Aorta (tissue), 5 donors: ENCODE measurements around the gene PRRT1. TPM values are rescaled to one million over a fixed set of nuclear protein-coding genes. Genes with fewer than 3 reads are reported as not detected.
A peak's percentile ranks its signal among the peaks of the same experiment; 100 is the strongest.
"Not testable (repeated sequence)": the region's sequence is repeated elsewhere in the genome, so short reads cannot be mapped to it uniquely, and the experiment has no call there.

Source experiments
- ATAC-seq: fragments of 200-7000 bp; cut with Tn5 transposase; one replicate; pipeline ENCODE4 v1.9.1; 2022; ENCODE audit warnings: moderate library complexity; ENCODE audit not compliant: low FRiP score
- DNase-seq, 2 donors: peaks; one replicate each; pipeline ENCODE4 v3.0.0-alpha.2; 2020
- H3K27ac ChIP-seq, 2 donors: one replicate each; pipeline ENCODE4 v1.5.1; 2013; ENCODE audit warnings: low read length in 2 of 2, mild to moderate bottlenecking in 2 of 2, moderate library complexity in 2 of 2, control low read depth in 1 of 2, inconsistent platforms in 1 of 2, low read depth in 1 of 2
- H3K27me3 ChIP-seq, 2 donors: one replicate each; pipeline ENCODE4 v1.6.1; 2013; ENCODE audit warnings: control low read depth in 1 of 2, low read length in 1 of 2, mild to moderate bottlenecking in 1 of 2, moderate library complexity in 1 of 2; ENCODE audit not compliant: insufficient read depth in 2 of 2, control insufficient read depth in 1 of 2
- H3K36me3 ChIP-seq, 2 donors: one replicate each; pipeline ENCODE4 v1.6.1; 2013; ENCODE audit warnings: control low read depth in 1 of 2, low read length in 1 of 2, mild to moderate bottlenecking in 1 of 2; ENCODE audit not compliant: insufficient read depth in 2 of 2, control insufficient read depth in 1 of 2
- H3K4me1 ChIP-seq, 2 donors: one replicate each; pipeline ENCODE4 v1.6.1; 2013; ENCODE audit warnings: low read length in 2 of 2, control low read depth in 1 of 2, mild to moderate bottlenecking in 1 of 2, moderate library complexity in 1 of 2; ENCODE audit not compliant: insufficient read depth in 2 of 2, control insufficient read depth in 1 of 2
- H3K4me3 ChIP-seq, 2 donors: one replicate each; pipeline ENCODE4 v1.5.1; 2013; ENCODE audit warnings: low read length in 2 of 2, control low read depth in 1 of 2, mild to moderate bottlenecking in 1 of 2
- H3K9me3 ChIP-seq: one replicate; pipeline ENCODE4 v1.6.1; 2013; ENCODE audit warnings: mild to moderate bottlenecking, low read length; ENCODE audit not compliant: control insufficient read depth
- WGBS, 2 donors: extraction: QIAGEN DNeasy Blood & Tissue Kit; methylation state at CpG; one replicate each; pipeline ENCODE4 v1.1.7; 2013; 5-methylcytosine and 5-hydroxymethylcytosine counted together
- intact Hi-C, 2 donors: fragments of 100-400 bp; cut with DNase I; formaldehyde crosslinking; loops; one replicate each; pipeline versions ENCODE4 v1.14.2 to v1.15.0; 2022
- polyA plus RNA-seq, 2 donors: library from polyadenylated mRNA; stranded (reverse); fragments of 200-250 nt; gene quantifications; one replicate each; pipeline ENCODE4 v1.2.3, GENCODE V29; 2013
- total RNA-seq, 2 donors: library from RNA; stranded (reverse); fragmentation: NEBNext Ultra II Directional; extraction: Animal tissue kit (Norgen Biotek cat#: 25700); gene quantifications; one replicate each; pipeline ENCODE4 v1.2.1, GENCODE V29; 2021
- donor health status: healthy with polysubstance abuse.
- donor health status: Bipolar disorder and iron deficiency.
- donor health status: DM: no; HTN: no; CAD: no.
- donor health status: DM: no; HTN: no; CAD: no.
- donor health status: DM: yes; HTN: yes; CAD: no.

Gene PRRT1
- total and polyA plus RNA-seq, 4 donors, result 3.6 to 12.5 (median 5.8) TPM

GRCh38 chr6:32194825-32195651 lies 43.3 kb upstream of the PRRT1 start:
- intact Hi-C loops, result loop anchor here (5.0 to 10.0 kb wide), 3 partner anchors 777 to 1010 kb away; partner anchors contain the start of genes HSD17B8 (in 1 of the 2), RING1 (in 1 of the 2), RXRB (in 1 of the 2) and SLC39A7 (in 1 of the 2)
- DNase-seq, result no peak
- no peaks in the 10 kb centered on the region for H3K4me1 ChIP-seq
- peak overlapping the region; percentile 65 to 89 for H3K27ac ChIP-seq
- H3K4me3 ChIP-seq, result no peak overlapping the region
- no peak for ATAC-seq
- H3K27me3 ChIP-seq, result no peaks in the 10 kb centered on the region
- 15 to 16% methylated on average over 15 of the region's 15 CpGs for WGBS, 2 donors
- H3K9me3 ChIP-seq, result no peaks in the 10 kb centered on the region
- H3K36me3 ChIP-seq, result no peaks in the 10 kb centered on the region

DNA sequence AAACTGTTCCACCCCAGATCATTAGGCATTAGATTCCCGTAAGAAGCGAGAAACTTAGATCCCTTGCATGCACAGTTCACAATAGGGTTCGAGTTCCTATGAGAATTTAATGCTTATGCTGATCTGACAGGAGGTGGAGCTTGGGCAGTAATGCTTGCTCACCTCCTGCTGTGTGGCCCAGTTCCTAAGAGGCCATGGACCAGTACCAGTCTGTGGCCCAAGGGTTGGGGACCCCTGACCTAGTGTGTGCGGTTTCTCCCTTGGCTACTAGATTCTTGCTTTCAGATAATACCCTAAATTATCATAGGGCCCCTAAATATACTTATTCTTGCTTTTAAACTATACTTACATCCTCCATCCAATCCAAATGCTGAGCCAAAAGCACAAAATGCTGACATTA lies 42.6 kb upstream of the PRRT1 start:
- WGBS, 2 donors, result 88 to 91% methylated on average over 4 of the region's 4 CpGs

DNA sequence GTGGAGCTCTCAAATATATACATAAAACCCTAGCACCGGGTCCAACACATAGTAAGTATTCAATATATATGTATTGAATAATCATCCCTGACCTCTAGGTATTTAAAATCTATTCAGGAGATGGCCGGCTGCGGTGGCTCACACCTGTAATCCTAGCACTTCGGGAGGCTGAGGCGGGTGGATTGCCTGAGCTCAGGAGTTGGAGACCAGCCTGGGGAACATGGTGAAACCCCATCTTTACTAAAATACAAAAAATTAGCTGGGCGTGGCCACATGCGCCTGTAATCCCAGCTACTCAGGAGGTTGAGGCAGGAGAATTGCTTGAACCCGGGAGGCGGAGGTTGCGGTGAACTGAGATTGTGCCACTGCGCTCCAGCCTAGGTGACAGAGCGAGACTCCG lies 41.4 kb upstream of the PRRT1 start:
- not testable (repeated sequence) for H3K4me1 ChIP-seq, ATAC-seq, H3K36me3 ChIP-seq, H3K27ac ChIP-seq, H3K9me3 ChIP-seq, DNase-seq, H3K27me3 ChIP-seq, H3K4me3 ChIP-seq
- intact Hi-C loops, result loop anchor here (10.0 kb wide), 2 partner anchors 782 to 1012 kb away; partner anchors contain the start of genes HSD17B8 (in 1 of the 2), RING1 (in 1 of the 2), RXRB (in 1 of the 2) and SLC39A7 (in 1 of the 2)
- 83 to 85% methylated on average over 13 of the region's 13 CpGs for WGBS, 2 donors

More for the DNA sequence above, 42.6 kb upstream of the PRRT1 start:
- intact Hi-C loops, result loop anchor here (10.0 kb wide), 2 partner anchors 780 to 1010 kb away; partner anchors contain the start of genes HSD17B8 (in 1 of the 2), RING1 (in 1 of the 2), RXRB (in 1 of the 2) and SLC39A7 (in 1 of the 2)
- no peak for ATAC-seq
- no peak overlapping the region for H3K4me3 ChIP-seq
- no peak overlapping the region for H3K27ac ChIP-seq
- H3K27me3 ChIP-seq, result no peaks in the 10 kb centered on the region
- no peak for DNase-seq
- H3K36me3 ChIP-seq, result no peaks in the 10 kb centered on the region
- H3K9me3 ChIP-seq, result no peaks in the 10 kb centered on the region
- H3K4me1 ChIP-seq, result no peaks in the 10 kb centered on the region

GRCh38 chr6:32192608-32193039 lies 40.9 kb upstream of the PRRT1 start, which contains the start of gene GPSM3:
GPSM3 (minus strand) TSS chr6:32192643; CDS start chr6:32192513, 130 bp downstream.
- Histone ChIP-seq H3K4me1 (no peaks in the 10 kb centered on the region), H3K4me3 (no peak within 1 kb of the TSS), H3K9me3 (no peaks in the 10 kb centered on the region), H3K36me3 (no peaks in the 10 kb centered on the region), H3K27ac (no peak within 1 kb of the TSS), H3K27me3 (no peaks in the 10 kb centered on the region)
- ATAC-seq (no peak), DNase-seq (peak in 1 of 2 donors; percentile 79)
- whole genome bisulfite sequencing, 2 donors, result 25 to 27% methylated on average over 4 to 5 of the region's 5 CpGs
- intact Hi-C loops, result loop anchor here (10.0 kb wide), 2 partner anchors 782 to 1012 kb away; partner anchors contain the start of genes HSD17B8 (in 1 of the 2), RING1 (in 1 of the 2), RXRB (in 1 of the 2) and SLC39A7 (in 1 of the 2)

GRCh38 chr6:32191696-32192607 lies 40.2 kb upstream of the PRRT1 start:
- no peak for ATAC-seq
- Histone ChIP-seq H3K27ac (no peak overlapping the region), H3K27me3 (no peaks in the 10 kb centered on the region), H3K4me3 (no peak overlapping the region), H3K9me3 (no peaks in the 10 kb centered on the region), H3K4me1 (no peaks in the 10 kb centered on the region), H3K36me3 (no peaks in the 10 kb centered on the region)
- intact Hi-C loops, result loop anchor here (10.0 kb wide), 2 partner anchors 783 to 1013 kb away; partner anchors contain the start of genes HSD17B8 (in 1 of the 2), RING1 (in 1 of the 2), RXRB (in 1 of the 2) and SLC39A7 (in 1 of the 2)
- 72 to 75% methylated on average over 15 of the region's 15 CpGs for WGBS, 2 donors
- no peak for DNase-seq

- intact Hi-C loops, result loop anchor here (10.0 kb wide), 2 partner anchors 784 to 1014 kb away; partner anchors contain the start of genes HSD17B8 (in 1 of the 2), RING1 (in 1 of the 2), RXRB (in 1 of the 2) and SLC39A7 (in 1 of the 2)
- WGBS, 2 donors, result 70 to 76% methylated on average over 8 of the region's 8 CpGs
- no peak for ATAC-seq
- Histone ChIP-seq H3K4me3 (no peak overlapping the region), H3K27me3 (no peaks in the 10 kb centered on the region), H3K4me1 (no peaks in the 10 kb centered on the region), H3K9me3 (no peaks in the 10 kb centered on the region), H3K27ac (peak overlapping the region in 1 of 2 donors; percentile 76), H3K36me3 (no peaks in the 10 kb centered on the region)
- no peak for DNase-seq
Measured at GRCh38 chr6:32190911-32191677, 39.4 kb upstream of the PRRT1 start.

GRCh38 chr6:32190054-32190851 lies 38.5 kb upstream of the PRRT1 start, which contains the start of gene PBX2:
PBX2 (minus strand) TSS chr6:32190202; CDS start chr6:32189915, 287 bp downstream.
- no peaks in the 10 kb centered on the region for H3K36me3 ChIP-seq
- intact Hi-C loops, result loop anchor here (10.0 kb wide), 2 partner anchors 785 to 1015 kb away; partner anchors contain the start of genes HSD17B8 (in 1 of the 2), RING1 (in 1 of the 2), RXRB (in 1 of the 2) and SLC39A7 (in 1 of the 2)
- H3K9me3 ChIP-seq, result no peaks in the 10 kb centered on the region
- H3K27me3 ChIP-seq, result no peaks in the 10 kb centered on the region
- peak within 1 kb of the TSS; percentile 87 to 89 for H3K4me3 ChIP-seq
- DNase-seq (peak; percentile 95 to 96), ATAC-seq (peak; percentile 85)
- WGBS, 2 donors, result 0 to 1% methylated on average over 18 to 23 of the region's 23 CpGs
- no peaks in the 10 kb centered on the region for H3K4me1 ChIP-seq
- peak within 1 kb of the TSS; percentile 60 to 78 for H3K27ac ChIP-seq
